Muscle of leg (tissue), 16 donors: ENCODE measurements around the gene EXOC1L. TPM values are rescaled to one million over a fixed set of nuclear protein-coding genes. Genes with fewer than 3 reads are reported as not detected.

Experiments
- DNase-seq: peaks from one replicate; pipeline ENCODE4 v3.0.0; 2013
- H3K27ac ChIP-seq: one replicate; pipeline ENCODE4 v1.5.1; 2013; ENCODE audit warnings: mild to moderate bottlenecking, low read length, control low read depth
- H3K27me3 ChIP-seq: one replicate; pipeline ENCODE4 v1.6.1; 2013; ENCODE audit warnings: low read length; ENCODE audit not compliant: control insufficient read depth, insufficient read depth
- H3K36me3 ChIP-seq: one replicate; pipeline ENCODE4 v1.6.1; 2013; ENCODE audit warnings: low read length; ENCODE audit not compliant: control insufficient read depth, insufficient read depth
- H3K4me1 ChIP-seq: one replicate; pipeline ENCODE4 v1.6.1; 2013; ENCODE audit warnings: low read length; ENCODE audit not compliant: control insufficient read depth, insufficient read depth
- H3K4me3 ChIP-seq: one replicate; pipeline ENCODE4 v1.5.1; 2013; ENCODE audit warnings: low read length, control low read depth
- H3K9me3 ChIP-seq: replicated peaks from 2 replicates; pipeline ENCODE4 v1.6.1; 2013; ENCODE audit warnings: low read depth, low read length; ENCODE audit not compliant: control insufficient read depth
- WGBS: methylation state at CpG from one replicate; pipeline ENCODE4 v1.1.5; 2013; ENCODE audit warnings: missing lambda C conversion rate; ENCODE audit not compliant: insufficient coverage; 5-methylcytosine and 5-hydroxymethylcytosine counted together
- long read RNA-seq, 11 donors: transcript quantifications; one replicate each; lab custom pipeline, GENCODE V29; 2026
- polyA plus RNA-seq, 8 donors: library from polyadenylated mRNA; unstranded; fragments of 120-200 nt; gene quantifications; one replicate each; pipeline versions ENCODE4 v1.2.1 to v1.2.3, GENCODE V29; 2013; ENCODE audit warnings: inconsistent platforms in 1 of 8, low replicate concordance in 1 of 8; ENCODE audit not compliant: insufficient read length in 8 of 8, insufficient read depth in 1 of 8
- total RNA-seq: library from RNA; stranded (reverse); fragments of 120-200 nt; gene quantifications from one replicate; pipeline ENCODE4 v1.2.4, GENCODE V29; 2013

EXOC1L gene
- total RNA-seq (not detected), polyA plus RNA-seq (not detected)
- long read RNA-seq, donor 1 = 0 reads
- long read RNA-seq, donor 2 = 0 reads
- long read RNA-seq, donor 3, partial matches to known transcripts = 0 of 1 reads
- long read RNA-seq, donor 3, other reads (novel, unspliced or antisense) = 0 of 1 reads
- long read RNA-seq, donor 4 = 0 reads
- long read RNA-seq, donor 5 = 0 reads
- long read RNA-seq, donor 6 = 0 reads
- long read RNA-seq, donor 7 = 0 reads
- long read RNA-seq, donor 8 = 0 reads
- long read RNA-seq, donor 9 = 0 reads
- long read RNA-seq, donor 10 = 0 reads
- long read RNA-seq, donor 11 = 0 reads

DNA sequence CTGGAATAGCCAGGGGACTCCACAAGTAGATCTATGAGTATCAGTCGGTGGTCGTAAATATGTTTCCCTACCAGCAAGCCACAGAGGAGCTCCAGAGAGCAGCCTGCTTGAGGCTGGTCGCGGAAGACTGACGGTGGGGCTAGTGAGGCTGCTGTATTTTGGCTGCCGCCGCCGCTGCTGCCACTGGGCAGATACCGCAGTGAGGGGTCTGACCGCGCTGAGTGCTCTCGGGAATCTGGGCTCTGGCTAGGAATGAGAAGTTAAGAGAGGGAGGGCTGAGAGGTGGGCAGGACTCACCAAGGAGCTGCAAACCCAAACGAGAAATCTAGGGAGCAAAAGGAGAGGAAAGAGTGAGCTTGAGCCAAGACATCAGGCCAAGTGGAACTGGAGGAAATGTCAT lies at the start of gene EXOC1L:
TSS of gene EXOC1L (plus strand) at position 157 of the 400 bp plus-strand sequence. CDS start at position 394, 237 bp downstream.
- Histone ChIP-seq H3K4me1 (peaks cover 2% of the 10 kb centered on the region), H3K27ac (no peak within 1 kb of the TSS), H3K4me3 (no peak within 1 kb of the TSS), H3K36me3 (no peaks in the 10 kb centered on the region), H3K27me3 (peaks cover 6% of the 10 kb centered on the region), H3K9me3 (no peaks in the 10 kb centered on the region)
- peak; percentile 50 for DNase-seq
- 0% methylated on average over 9 of the region's 13 CpGs for WGBS

- WGBS = no CpG with 5 or more reads among the region's 3 CpGs
- Histone ChIP-seq H3K4me3 (no peak overlapping the region), H3K36me3 (no peaks in the 10 kb centered on the region)
These were observed 48.9 kb upstream of the EXOC1L start for GRCh38 chr4:55770662-55771061.

DNA sequence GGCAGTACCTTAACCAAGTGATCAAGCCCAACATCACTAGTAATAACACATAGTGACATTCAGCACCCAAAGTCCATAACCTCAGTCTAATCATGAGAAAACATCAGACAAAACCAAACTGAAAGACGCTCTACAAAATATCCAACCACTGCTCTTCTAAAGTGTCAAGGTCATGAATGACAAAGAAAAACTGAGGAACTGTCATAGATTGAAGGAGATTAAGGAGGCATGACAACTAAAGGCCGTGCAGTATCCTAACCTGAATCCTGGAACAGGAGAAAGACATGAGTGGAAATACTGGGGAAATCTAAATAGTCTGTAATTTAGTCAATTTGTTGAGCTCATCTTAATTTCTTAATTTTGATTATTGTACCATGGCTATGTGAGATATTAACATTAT lies 38.2 kb upstream of the EXOC1L start:
- no peak overlapping the region for H3K27ac ChIP-seq
- no peaks in the 10 kb centered on the region for H3K27me3 ChIP-seq
- no peak overlapping the region for H3K4me3 ChIP-seq
- no peak for DNase-seq
- no peaks in the 10 kb centered on the region for H3K9me3 ChIP-seq
- H3K36me3 ChIP-seq = no peaks in the 10 kb centered on the region
- WGBS = no CpG with 5 or more reads among the region's 2 CpGs
- no peaks in the 10 kb centered on the region for H3K4me1 ChIP-seq

More at GRCh38 chr4:55770662-55771061, 48.9 kb upstream of the EXOC1L start:
- no peaks in the 10 kb centered on the region for H3K9me3 ChIP-seq
- H3K4me1 ChIP-seq = no peaks in the 10 kb centered on the region
- no peak for DNase-seq
- H3K27me3 ChIP-seq = no peaks in the 10 kb centered on the region
- no peak overlapping the region for H3K27ac ChIP-seq

DNA sequence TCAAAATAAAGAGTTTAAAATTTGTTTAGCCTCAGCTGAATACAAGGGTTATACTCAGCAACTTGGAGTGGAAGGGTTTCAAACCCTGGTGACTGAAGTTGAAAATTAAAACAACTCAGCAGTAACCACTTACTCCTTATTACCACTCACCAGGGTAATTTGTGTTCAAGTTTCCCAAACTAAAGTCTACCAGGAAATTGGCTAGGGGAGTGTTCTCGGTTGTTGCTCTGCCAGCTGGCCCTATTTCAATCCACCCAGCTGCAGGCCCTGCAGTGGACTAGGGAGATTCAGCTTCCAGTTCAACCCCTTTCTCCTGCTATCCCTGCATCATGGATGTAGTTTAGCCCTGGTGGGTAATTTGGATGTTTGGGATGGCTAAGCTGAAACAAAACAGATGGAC lies 37.8 kb upstream of the EXOC1L start:
- DNase-seq = peak; percentile 16
- no peak overlapping the region for H3K4me3 ChIP-seq
- H3K36me3 ChIP-seq = no peaks in the 10 kb centered on the region
- no peak overlapping the region for H3K27ac ChIP-seq
- no CpG with 5 or more reads among the region's 1 CpG for WGBS
- H3K4me1 ChIP-seq = no peaks in the 10 kb centered on the region
- no peaks in the 10 kb centered on the region for H3K27me3 ChIP-seq
- H3K9me3 ChIP-seq = no peaks in the 10 kb centered on the region

DNA sequence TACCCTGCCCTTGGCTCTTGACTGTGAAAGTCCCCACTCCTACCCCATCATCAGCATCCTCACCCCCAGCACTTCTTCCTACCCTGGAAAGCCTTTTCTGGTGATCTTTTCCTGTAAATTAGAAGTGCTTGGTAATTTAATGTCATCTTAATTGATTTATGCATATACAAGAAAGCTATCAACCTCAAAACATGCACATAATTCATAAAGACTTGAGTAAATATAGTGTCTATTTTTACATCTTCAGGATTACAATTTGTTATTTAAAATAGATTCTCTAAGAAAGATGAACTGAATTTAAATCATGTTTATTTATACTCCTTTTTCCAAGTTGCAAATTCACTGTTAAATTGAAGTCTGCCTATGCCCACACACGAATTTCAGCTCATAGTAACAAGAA lies 36.0 kb upstream of the EXOC1L start:
- Histone ChIP-seq H3K27ac (no peak overlapping the region), H3K4me3 (no peak overlapping the region), H3K36me3 (no peaks in the 10 kb centered on the region), H3K9me3 (no peaks in the 10 kb centered on the region), H3K4me1 (no peaks in the 10 kb centered on the region), H3K27me3 (no peaks in the 10 kb centered on the region)
- no CpG with 5 or more reads among the region's 1 CpG for WGBS
- no peak for DNase-seq

- H3K27me3 ChIP-seq = no peaks in the 10 kb centered on the region
- no peak overlapping the region for H3K27ac ChIP-seq
- no peaks in the 10 kb centered on the region for H3K36me3 ChIP-seq
- H3K4me1 ChIP-seq = no peaks in the 10 kb centered on the region
- no peaks in the 10 kb centered on the region for H3K9me3 ChIP-seq
- WGBS = no CpG with 5 or more reads among the region's 4 CpGs
- no peak overlapping the region for H3K4me3 ChIP-seq
- DNase-seq = no peak
These were observed 34.8 kb upstream of the EXOC1L start for GRCh38 chr4:55784747-55785146.

GRCh38 chr4:55791666-55792065 lies 27.9 kb upstream of the EXOC1L start:
- Histone ChIP-seq H3K36me3 (no peaks in the 10 kb centered on the region), H3K4me1 (peaks cover 4% of the 10 kb centered on the region), H3K27ac (no peak overlapping the region), H3K4me3 (no peak overlapping the region), H3K9me3 (no peaks in the 10 kb centered on the region), H3K27me3 (peaks cover 18% of the 10 kb centered on the region)
- WGBS = 33% methylated on average over 2 of the region's 2 CpGs
- DNase-seq = no peak

GRCh38 chr4:55793479-55793878 lies 26.1 kb upstream of the EXOC1L start:
- H3K4me3 ChIP-seq = no peak overlapping the region
- H3K27me3 ChIP-seq = peaks cover 18% of the 10 kb centered on the region
- H3K4me1 ChIP-seq = peaks cover 4% of the 10 kb centered on the region
- no peaks in the 10 kb centered on the region for H3K9me3 ChIP-seq
- WGBS = under 1% methylated on average over 24 of the region's 33 CpGs
- H3K27ac ChIP-seq = no peak overlapping the region
- no peak for DNase-seq
- H3K36me3 ChIP-seq = no peaks in the 10 kb centered on the region

- DNase-seq = no peak
- H3K4me3 ChIP-seq = no peak overlapping the region
- H3K27me3 ChIP-seq = peaks cover 18% of the 10 kb centered on the region
- H3K9me3 ChIP-seq = no peaks in the 10 kb centered on the region
- no peaks in the 10 kb centered on the region for H3K36me3 ChIP-seq
- H3K27ac ChIP-seq = no peak overlapping the region
- WGBS = 32% methylated on average over 21 of the region's 23 CpGs
- peaks cover 4% of the 10 kb centered on the region for H3K4me1 ChIP-seq
These were observed 25.5 kb upstream of the EXOC1L start for GRCh38 chr4:55794053-55794452.

DNA sequence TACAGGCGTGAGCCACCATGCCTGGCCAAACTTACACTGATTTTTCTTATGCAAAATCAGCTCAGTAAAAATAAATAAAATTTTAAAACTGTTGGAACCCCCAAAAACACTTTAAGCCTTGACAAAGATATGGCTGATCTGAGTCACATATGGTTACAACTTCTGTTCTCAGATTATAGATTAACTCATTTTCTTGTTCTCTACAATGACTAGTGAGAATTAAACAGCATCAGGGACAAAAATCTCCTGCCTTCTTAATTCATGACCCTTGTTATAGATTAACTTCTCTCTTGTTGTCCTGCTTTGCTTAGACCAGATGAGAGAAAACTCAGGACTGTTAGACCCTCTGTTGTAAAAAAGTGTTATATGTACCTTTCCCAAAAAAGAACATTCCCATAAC lies 24.2 kb upstream of the EXOC1L start:
- H3K27ac ChIP-seq = no peak overlapping the region
- peaks cover 18% of the 10 kb centered on the region for H3K27me3 ChIP-seq
- no peak overlapping the region for H3K4me3 ChIP-seq
- H3K9me3 ChIP-seq = no peaks in the 10 kb centered on the region
- H3K36me3 ChIP-seq = no peaks in the 10 kb centered on the region
- H3K4me1 ChIP-seq = peaks cover 4% of the 10 kb centered on the region
- DNase-seq = no peak
- WGBS = no CpG with 5 or more reads among the region's 1 CpG
